Neuronal stem cell (in vitro differentiated cells): ENCODE results near the gene CCDC102B.

Source experiments
- DNase-seq: peaks from one replicate; pipeline ENCODE4 v3.0.0-alpha.2; 2013; ENCODE audit warnings: low spot score
- H2AFZ ChIP-seq: one replicate; pipeline ENCODE4 v1.6.1; 2013; ENCODE audit warnings: mild to moderate bottlenecking, low read length, inconsistent platforms
- H2AK5ac ChIP-seq: 2 replicates; pipeline ENCODE4 v1.6.1; 2013; ENCODE audit warnings: low read depth, mild to moderate bottlenecking, inconsistent platforms, low read length, moderate library complexity, mixed read lengths
- H2BK120ac ChIP-seq: 2 replicates; pipeline ENCODE4 v1.6.1; 2013; ENCODE audit warnings: low read depth, mild to moderate bottlenecking, inconsistent platforms, low read length, moderate library complexity, mixed read lengths
- H2BK12ac ChIP-seq: one replicate; pipeline ENCODE4 v1.6.1; 2013; ENCODE audit warnings: low read length, inconsistent platforms
- H2BK15ac ChIP-seq: 2 replicates; pipeline ENCODE4 v1.6.1; 2013; ENCODE audit warnings: mild to moderate bottlenecking, low read length, inconsistent platforms, mixed read lengths
- H2BK5ac ChIP-seq: one replicate; pipeline ENCODE4 v1.6.1; 2013; ENCODE audit warnings: inconsistent platforms, mild to moderate bottlenecking, low read length, moderate library complexity
- H3K14ac ChIP-seq: one replicate; pipeline ENCODE4 v1.6.1; 2013; ENCODE audit warnings: low read length, inconsistent platforms
- H3K18ac ChIP-seq: 2 replicates; pipeline ENCODE4 v1.6.1; 2013; ENCODE audit warnings: low read length, inconsistent platforms
- H3K23ac ChIP-seq: 2 replicates; pipeline ENCODE4 v1.6.1; 2013; ENCODE audit warnings: low read depth, mild to moderate bottlenecking, mixed read lengths, low read length, inconsistent platforms; ENCODE audit not compliant: poor library complexity
- H3K27ac ChIP-seq: replicated peaks from 3 replicates; pipeline ENCODE4 v1.5.1; 2013; ENCODE audit warnings: low read length, inconsistent platforms
- H3K27me3 ChIP-seq, 3 experiments: 2 replicates each; pipeline ENCODE4 v1.6.1; 2013; ENCODE audit warnings: low read length in 3 of 3, mild to moderate bottlenecking in 2 of 3, inconsistent platforms in 1 of 3, low read depth in 1 of 3, mixed read lengths in 1 of 3, moderate library complexity in 1 of 3; ENCODE audit not compliant: control insufficient read depth in 3 of 3, insufficient read depth in 3 of 3
- H3K36me3 ChIP-seq, 2 donors: replicated peaks in 1 of 2; 2 replicates each; pipeline ENCODE4 v1.6.1; 2013; ENCODE audit warnings: low read length in 2 of 2; ENCODE audit not compliant: control insufficient read depth in 2 of 2, insufficient read depth in 2 of 2
- H3K4ac ChIP-seq: 2 replicates; pipeline ENCODE4 v1.6.1; 2013; ENCODE audit warnings: inconsistent platforms, mild to moderate bottlenecking, low read length, moderate library complexity
- H3K4me1 ChIP-seq, 2 donors: 1 replicate in 1 of 2; 2 replicates in 1 of 2; pipeline ENCODE4 v1.6.1; 2013; ENCODE audit warnings: low read length in 2 of 2, low read depth in 1 of 2; ENCODE audit not compliant: control insufficient read depth in 2 of 2, insufficient read depth in 1 of 2
- H3K4me2 ChIP-seq: one replicate; pipeline ENCODE4 v1.6.1; 2013; ENCODE audit warnings: mild to moderate bottlenecking, low read length, inconsistent platforms; ENCODE audit not compliant: insufficient read depth, poor library complexity, severe bottlenecking
- H3K4me3 ChIP-seq, 2 donors: 2 replicates each; pipeline ENCODE4 v1.5.1; 2013; ENCODE audit warnings: low read length in 2 of 2, mild to moderate bottlenecking in 2 of 2, inconsistent platforms in 1 of 2, moderate library complexity in 1 of 2
- H3K79me1 ChIP-seq: one replicate; pipeline ENCODE4 v1.6.1; 2013; ENCODE audit warnings: low read depth, mild to moderate bottlenecking, inconsistent platforms, low read length, moderate library complexity
- H3K9ac ChIP-seq: one replicate; pipeline ENCODE4 v1.6.1; 2013; ENCODE audit warnings: mild to moderate bottlenecking, low read depth, low read length, inconsistent platforms; ENCODE audit not compliant: poor library complexity
- H3K9me3 ChIP-seq, 2 donors: replicated peaks in 1 of 2; 2 replicates each; pipeline versions ENCODE3 to v1.6.1; 2013; ENCODE audit warnings: low read length in 2 of 2, mild to moderate bottlenecking in 2 of 2, inconsistent platforms in 1 of 2, low read depth in 1 of 2, mixed read lengths in 1 of 2, moderate library complexity in 1 of 2; ENCODE audit not compliant: control insufficient read depth in 2 of 2, insufficient read depth in 1 of 2
- H4K8ac ChIP-seq: one replicate; pipeline ENCODE4 v1.6.1; 2013; ENCODE audit warnings: low read depth, mild to moderate bottlenecking, inconsistent platforms, low read length, moderate library complexity
- H4K91ac ChIP-seq: one replicate; pipeline ENCODE4 v1.6.1; 2013; ENCODE audit warnings: low read length, low read depth, mild to moderate bottlenecking, inconsistent platforms; ENCODE audit not compliant: poor library complexity
- WGBS, 2 donors: extraction: QIAGEN DNeasy Blood & Tissue Kit; methylation state at CpG; one replicate each; pipeline ENCODE4 v1.1.7; 2013; ENCODE audit warnings: missing lambda C conversion rate in 2 of 2, mixed read lengths in 1 of 2; ENCODE audit not compliant: insufficient read length in 2 of 2, insufficient replicate concordance in 1 of 2; ENCODE audit errors: extremely low coverage in 2 of 2; 5-methylcytosine and 5-hydroxymethylcytosine counted together

Gene CCDC102B

DNA sequence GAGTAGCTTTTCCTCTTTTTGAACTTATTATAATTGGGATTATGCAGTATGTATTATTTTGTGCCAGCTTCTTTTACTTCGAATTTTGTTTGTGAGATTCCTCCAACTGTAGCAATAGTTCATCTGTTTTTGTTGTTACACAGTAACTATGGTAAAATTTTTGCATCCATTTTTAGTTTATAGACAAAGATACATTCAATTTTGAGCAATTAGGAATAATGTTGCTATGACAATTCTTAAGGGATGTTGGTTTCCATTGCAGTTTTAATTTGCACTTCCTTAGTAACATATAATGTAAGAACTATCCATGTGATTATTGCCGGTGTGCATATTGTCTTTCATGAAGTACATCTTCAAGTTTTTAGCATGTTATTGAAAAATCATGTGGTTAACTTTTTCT, 20.7 kb downstream of the CCDC102B start:
- no peak overlapping the region for H3K4ac ChIP-seq
- H2BK120ac ChIP-seq = no peak overlapping the region
- H3K36me3 ChIP-seq = no peaks in the 10 kb centered on the region
- H2BK12ac ChIP-seq = no peak overlapping the region
- no peak overlapping the region for H2AK5ac ChIP-seq
- no peaks in the 10 kb centered on the region for H3K4me1 ChIP-seq
- H3K79me1 ChIP-seq = no peaks in the 10 kb centered on the region
- H3K14ac ChIP-seq = no peak overlapping the region
- no peak overlapping the region for H3K18ac ChIP-seq
- H3K4me2 ChIP-seq = no peak overlapping the region
- WGBS, 2 donors = no CpG with 5 or more reads among the region's 2 CpGs
- no peaks in the 10 kb centered on the region for H3K27me3 ChIP-seq
- no peak overlapping the region for H2AFZ ChIP-seq
- no peak overlapping the region for H2BK15ac ChIP-seq
- H2BK5ac ChIP-seq = no peak overlapping the region
- DNase-seq = no peak
- H3K9ac ChIP-seq = no peak overlapping the region
- no peaks in the 10 kb centered on the region for H3K9me3 ChIP-seq
- no peak overlapping the region for H4K91ac ChIP-seq
- H3K4me3 ChIP-seq = no peak overlapping the region
- H3K27ac ChIP-seq = no peak overlapping the region
- no peak overlapping the region for H3K23ac ChIP-seq
- no peak overlapping the region for H4K8ac ChIP-seq

GRCh38 chr18:68822926-68823325, 25.0 kb downstream of the CCDC102B start:
- no peaks in the 10 kb centered on the region for H3K27me3 ChIP-seq
- no peaks in the 10 kb centered on the region for H3K9me3 ChIP-seq
- H2BK12ac ChIP-seq = no peak overlapping the region
- H2AFZ ChIP-seq = no peak overlapping the region
- no peak overlapping the region for H3K4ac ChIP-seq
- no peak overlapping the region for H3K18ac ChIP-seq
- no peak overlapping the region for H2BK120ac ChIP-seq
- H3K23ac ChIP-seq = no peak overlapping the region
- no peaks in the 10 kb centered on the region for H3K79me1 ChIP-seq
- DNase-seq = no peak
- H3K27ac ChIP-seq = no peak overlapping the region
- no CpG with 5 or more reads among the region's 5 CpGs for WGBS, 2 donors
- H2BK15ac ChIP-seq = no peak overlapping the region
- no peaks in the 10 kb centered on the region for H3K4me1 ChIP-seq
- no peak overlapping the region for H4K91ac ChIP-seq
- H3K9ac ChIP-seq = no peak overlapping the region
- no peak overlapping the region for H3K14ac ChIP-seq
- no peak overlapping the region for H2AK5ac ChIP-seq
- no peak overlapping the region for H3K4me2 ChIP-seq
- no peak overlapping the region for H4K8ac ChIP-seq
- no peak overlapping the region for H3K4me3 ChIP-seq
- H3K36me3 ChIP-seq = no peaks in the 10 kb centered on the region
- no peak overlapping the region for H2BK5ac ChIP-seq

GRCh38 chr18:68826121-68826520, 28.2 kb downstream of the CCDC102B start:
- Histone ChIP-seq H3K18ac (no peak overlapping the region), H3K4me1 (no peaks in the 10 kb centered on the region), H3K9me3 (no peaks in the 10 kb centered on the region), H2AK5ac (no peak overlapping the region), H3K27me3 (no peaks in the 10 kb centered on the region), H3K23ac (no peak overlapping the region), H4K8ac (no peak overlapping the region), H3K4me3 (no peak overlapping the region), H2BK120ac (no peak overlapping the region), H2BK12ac (no peak overlapping the region), H3K14ac (no peak overlapping the region), H4K91ac (no peak overlapping the region), H3K4me2 (no peak overlapping the region), H3K4ac (no peak overlapping the region), H2BK15ac (no peak overlapping the region), H3K79me1 (no peaks in the 10 kb centered on the region), H2BK5ac (no peak overlapping the region), H3K36me3 (no peaks in the 10 kb centered on the region), H3K9ac (no peak overlapping the region), H2AFZ (no peak overlapping the region), H3K27ac (no peak overlapping the region)
- DNase-seq = no peak
- no CpG with 5 or more reads among the region's 3 CpGs for WGBS, 2 donors

- no CpG with 5 or more reads among the region's 2 CpGs for WGBS, 2 donors
- Histone ChIP-seq H3K4ac (no peak overlapping the region), H2BK5ac (no peak overlapping the region), H2BK120ac (no peak overlapping the region), H4K8ac (no peak overlapping the region), H4K91ac (no peak overlapping the region), H3K14ac (no peak overlapping the region), H3K27me3 (no peaks in the 10 kb centered on the region), H2BK15ac (no peak overlapping the region), H3K36me3 (no peaks in the 10 kb centered on the region), H2AFZ (no peak overlapping the region), H3K9me3 (no peaks in the 10 kb centered on the region), H2BK12ac (no peak overlapping the region), H3K4me2 (no peak overlapping the region), H3K79me1 (no peaks in the 10 kb centered on the region), H3K18ac (no peak overlapping the region), H3K9ac (no peak overlapping the region), H3K23ac (no peak overlapping the region), H3K4me1 (no peaks in the 10 kb centered on the region), H3K4me3 (no peak overlapping the region), H2AK5ac (no peak overlapping the region), H3K27ac (no peak overlapping the region)
- no peak for DNase-seq
These were observed 32.6 kb downstream of the CCDC102B start for GRCh38 chr18:68830256-68831045.
